DND-41 (cell line): ENCODE data around the gene ENKD1.

ENCODE experiments used
- ATAC-seq: fragments of 200-7000 bp; cut with Tn5 transposase; 3 replicates; pipeline ENCODE4 v1.9.1; 2021; ENCODE audit warnings: low read depth; ENCODE audit not compliant: insufficient read depth
- DNase-seq: peaks from one replicate; pipeline ENCODE4 v3.0.0-alpha.2; 2020
- H2AFZ ChIP-seq: 2 replicates; pipeline ENCODE4 v1.6.0; 2012; ENCODE audit warnings: low read depth, low read length
- H3K27ac ChIP-seq: 2 replicates; pipeline ENCODE4 v1.5.1; 2012; ENCODE audit warnings: low read length, inconsistent platforms
- H3K27me3 ChIP-seq: fragments of 200-600 bp; sonication (generic); 2 replicates; pipeline ENCODE4 v1.6.0; 2012; ENCODE audit warnings: low read length, mild to moderate bottlenecking, inconsistent platforms; ENCODE audit not compliant: insufficient read depth, poor library complexity
- H3K36me3 ChIP-seq: 2 replicates; pipeline ENCODE4 v1.5.1; 2012; ENCODE audit warnings: low read length, inconsistent platforms; ENCODE audit not compliant: insufficient read depth
- H3K4me1 ChIP-seq: 2 replicates; pipeline ENCODE4 v1.5.1; 2012; ENCODE audit warnings: mild to moderate bottlenecking, low read length; ENCODE audit not compliant: insufficient read depth
- H3K4me2 ChIP-seq: 2 replicates; pipeline ENCODE4 v1.6.0; 2012; ENCODE audit warnings: mild to moderate bottlenecking, moderate library complexity, low read length, inconsistent platforms; ENCODE audit not compliant: insufficient read depth
- H3K4me3 ChIP-seq, 2 experiments: fragments of 200-600 bp in 1 of 2; shearing (Covaris generic) in 1 of 2; 2 replicates each; pipeline ENCODE4 v1.5.1; 2012 to 2016; ENCODE audit warnings: inconsistent platforms in 2 of 2, low read length in 2 of 2, mild to moderate bottlenecking in 2 of 2, low read depth in 1 of 2, moderate library complexity in 1 of 2
- H3K79me2 ChIP-seq: 2 replicates; pipeline ENCODE4 v1.6.0; 2012; ENCODE audit warnings: low read length, inconsistent platforms; ENCODE audit not compliant: insufficient read depth
- H3K9ac ChIP-seq: 2 replicates; pipeline ENCODE4 v1.6.0; 2012; ENCODE audit warnings: low read depth, mild to moderate bottlenecking, inconsistent platforms, low read length, moderate library complexity
- H3K9me3 ChIP-seq: 2 replicates; pipeline ENCODE4 v1.5.1; 2012; ENCODE audit warnings: low read length, moderate library complexity, mild to moderate bottlenecking, inconsistent platforms; ENCODE audit not compliant: insufficient read depth, severe bottlenecking
- H4K20me1 ChIP-seq: 2 replicates; pipeline ENCODE4 v1.6.0; 2012; ENCODE audit warnings: low read length; ENCODE audit not compliant: insufficient read depth
- EZH2 ChIP-seq: IDR thresholded peaks from 3 replicates; pipeline ENCODE4 v1.6.1; 2012; ENCODE audit warnings: borderline replicate concordance, low read depth, mild to moderate bottlenecking, moderate library complexity, low read length, inconsistent platforms; ENCODE audit not compliant: severe bottlenecking
- TF ChIP-seq, protein P1 (sequence below): IDR thresholded peaks from 2 replicates; pipeline ENCODE4 v1.5.1; 2012; ENCODE audit warnings: borderline replicate concordance, low read length, moderate library complexity, mild to moderate bottlenecking; ENCODE audit not compliant: poor library complexity, severe bottlenecking; ENCODE audit errors: extremely low read depth

ENKD1 gene

DNA sequence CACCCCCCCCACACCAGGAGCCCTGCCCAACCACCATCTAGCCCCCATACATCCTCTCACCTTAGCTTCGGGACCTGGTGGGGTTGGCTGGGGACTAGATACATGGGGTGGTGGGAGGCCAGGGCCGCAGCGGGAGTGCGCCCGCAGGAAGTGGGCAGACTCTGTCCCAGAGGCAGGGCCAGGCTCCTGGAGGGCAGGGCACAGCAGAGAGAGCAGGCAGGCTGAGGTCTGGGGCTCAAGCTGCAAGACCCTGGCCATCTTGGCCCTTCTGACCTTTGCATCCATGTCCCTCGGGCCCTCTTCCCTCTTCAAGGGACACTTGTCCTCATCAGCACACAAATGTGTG lies 2.7 kb downstream of the ENKD1 start:
- H3K9ac ChIP-seq: no peak overlapping the region
- no peak overlapping the region for H3K27ac ChIP-seq
- no peak overlapping the region for H3K4me2 ChIP-seq
- peaks cover 34% of the 10 kb centered on the region for H3K36me3 ChIP-seq
- DNase-seq (no peak), ATAC-seq (no peak)
- H2AFZ ChIP-seq: no peak overlapping the region
- H3K9me3 ChIP-seq: no peaks in the 10 kb centered on the region
- no peak for TF ChIP-seq EZH2
- TF ChIP-seq, protein P1, sequence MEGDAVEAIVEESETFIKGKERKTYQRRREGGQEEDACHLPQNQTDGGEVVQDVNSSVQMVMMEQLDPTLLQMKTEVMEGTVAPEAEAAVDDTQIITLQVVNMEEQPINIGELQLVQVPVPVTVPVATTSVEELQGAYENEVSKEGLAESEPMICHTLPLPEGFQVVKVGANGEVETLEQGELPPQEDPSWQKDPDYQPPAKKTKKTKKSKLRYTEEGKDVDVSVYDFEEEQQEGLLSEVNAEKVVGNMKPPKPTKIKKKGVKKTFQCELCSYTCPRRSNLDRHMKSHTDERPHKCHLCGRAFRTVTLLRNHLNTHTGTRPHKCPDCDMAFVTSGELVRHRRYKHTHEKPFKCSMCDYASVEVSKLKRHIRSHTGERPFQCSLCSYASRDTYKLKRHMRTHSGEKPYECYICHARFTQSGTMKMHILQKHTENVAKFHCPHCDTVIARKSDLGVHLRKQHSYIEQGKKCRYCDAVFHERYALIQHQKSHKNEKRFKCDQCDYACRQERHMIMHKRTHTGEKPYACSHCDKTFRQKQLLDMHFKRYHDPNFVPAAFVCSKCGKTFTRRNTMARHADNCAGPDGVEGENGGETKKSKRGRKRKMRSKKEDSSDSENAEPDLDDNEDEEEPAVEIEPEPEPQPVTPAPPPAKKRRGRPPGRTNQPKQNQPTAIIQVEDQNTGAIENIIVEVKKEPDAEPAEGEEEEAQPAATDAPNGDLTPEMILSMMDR: no peak
- H4K20me1 ChIP-seq: peaks cover 12% of the 10 kb centered on the region; the same call in 1 of the 2 replicates
- peaks cover 21% of the 10 kb centered on the region for H3K79me2 ChIP-seq
- no peak overlapping the region for H3K4me3 ChIP-seq
- H3K4me1 ChIP-seq: peaks cover 52% of the 10 kb centered on the region
- no peaks in the 10 kb centered on the region for H3K27me3 ChIP-seq

DNA sequence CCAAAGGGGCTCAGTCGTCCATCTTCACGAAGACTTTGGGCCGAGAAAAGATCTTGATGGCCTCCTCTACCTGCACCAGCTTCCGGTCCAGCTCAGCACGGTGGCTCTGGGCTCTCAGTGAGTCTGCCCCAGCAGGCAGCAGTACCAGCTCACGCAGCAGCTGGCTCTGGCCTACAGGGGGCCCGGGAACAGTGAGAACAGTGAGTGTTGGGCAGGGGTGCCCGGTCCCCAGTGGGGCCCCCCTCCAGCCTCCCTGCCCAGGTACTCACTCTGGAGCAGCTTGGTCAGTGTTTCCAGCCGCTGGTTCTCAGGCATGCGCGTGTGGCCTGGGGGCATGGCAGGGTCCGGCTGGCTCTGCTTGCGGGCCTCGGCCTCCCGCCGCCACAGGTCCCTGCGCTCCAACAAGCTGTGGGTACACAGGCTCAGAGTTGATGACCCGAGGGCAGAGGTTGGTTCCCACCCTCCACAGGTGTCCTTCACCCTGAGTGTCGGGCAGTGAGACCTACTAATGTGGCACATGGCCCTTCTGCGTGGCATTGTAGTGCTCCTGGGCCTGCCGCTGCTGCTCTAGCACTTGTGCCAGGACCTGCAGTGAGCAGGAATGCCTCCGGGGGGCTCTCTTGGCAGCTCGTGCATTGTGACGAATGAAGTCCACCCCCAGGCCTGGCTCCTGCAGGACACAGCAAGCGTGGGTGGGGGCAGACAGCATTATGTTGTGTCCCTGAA lies 3.2 kb downstream of the ENKD1 start:
- peaks cover 26% of the 10 kb centered on the region for H3K79me2 ChIP-seq
- H2AFZ ChIP-seq: no peak overlapping the region
- TF ChIP-seq, protein P1: peak; percentile 61
- no peak for TF ChIP-seq EZH2
- DNase-seq (peak; percentile 54), ATAC-seq (no peak)
- H3K4me1 ChIP-seq: peaks cover 57% of the 10 kb centered on the region
- H4K20me1 ChIP-seq: peaks cover 17% of the 10 kb centered on the region; the same call in 1 of the 2 replicates
- no peak overlapping the region for H3K9ac ChIP-seq
- H3K27me3 ChIP-seq: no peaks in the 10 kb centered on the region
- H3K4me3 ChIP-seq: no peak overlapping the region
- H3K27ac ChIP-seq: no peak overlapping the region
- no peak overlapping the region for H3K4me2 ChIP-seq
- H3K36me3 ChIP-seq: peaks cover 39% of the 10 kb centered on the region
- H3K9me3 ChIP-seq: no peaks in the 10 kb centered on the region

DNA sequence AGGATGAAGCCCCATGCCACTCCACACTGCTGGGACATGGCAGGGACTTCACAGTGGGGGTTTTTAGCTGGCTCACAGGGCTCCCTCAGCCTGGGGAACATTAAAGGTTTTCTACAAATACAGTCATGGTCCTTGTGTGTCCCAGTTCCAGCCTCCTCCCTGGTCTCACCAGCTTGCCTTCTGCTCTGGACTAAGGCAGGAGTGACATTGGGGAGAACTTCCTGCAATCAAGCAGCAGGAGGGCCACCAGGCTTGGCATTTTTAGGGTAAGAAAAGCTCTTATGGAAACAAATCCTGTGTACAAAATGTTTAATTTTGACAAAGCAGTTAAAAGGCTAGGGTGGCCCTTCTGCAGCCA lies 3.9 kb downstream of the ENKD1 start:
- TF ChIP-seq, protein P1: no peak
- no peak for TF ChIP-seq EZH2
- H4K20me1 ChIP-seq: peaks cover 24% of the 10 kb centered on the region; the same call in 1 of the 2 replicates
- H2AFZ ChIP-seq: no peak overlapping the region
- no peak overlapping the region for H3K9ac ChIP-seq
- no peaks in the 10 kb centered on the region for H3K9me3 ChIP-seq
- ATAC-seq (no peak), DNase-seq (no peak)
- peaks cover 29% of the 10 kb centered on the region for H3K79me2 ChIP-seq
- no peaks in the 10 kb centered on the region for H3K27me3 ChIP-seq
- no peak overlapping the region for H3K27ac ChIP-seq
- no peak overlapping the region for H3K4me2 ChIP-seq
- H3K4me1 ChIP-seq: peaks cover 59% of the 10 kb centered on the region
- peaks cover 46% of the 10 kb centered on the region for H3K36me3 ChIP-seq
- H3K4me3 ChIP-seq: no peak overlapping the region
